LNCaP clone FGC (cell line): ENCODE results near the gene HNRNPUL2.
"Not testable (repeated sequence)": the region's sequence is repeated elsewhere in the genome, so short reads cannot be mapped to it uniquely, and the experiment has no call there.

Experiments used
- DNase-seq: peaks from one replicate; pipeline ENCODE4 v3.0.0-alpha.2; 2011; ENCODE audit warnings: low read depth
- H3K4me3 ChIP-seq: 2 replicates; pipeline ENCODE4 v1.5.1; 2011; ENCODE audit warnings: mild to moderate bottlenecking, low read depth, low read length, control low read depth
- TF ChIP-seq, protein P1 (sequence below): IDR thresholded peaks from 2 replicates; pipeline ENCODE4 v1.5.1; 2012; ENCODE audit warnings: mild to moderate bottlenecking; ENCODE audit not compliant: control insufficient read depth, insufficient read depth; ENCODE audit errors: extremely low read depth

Gene HNRNPUL2

DNA sequence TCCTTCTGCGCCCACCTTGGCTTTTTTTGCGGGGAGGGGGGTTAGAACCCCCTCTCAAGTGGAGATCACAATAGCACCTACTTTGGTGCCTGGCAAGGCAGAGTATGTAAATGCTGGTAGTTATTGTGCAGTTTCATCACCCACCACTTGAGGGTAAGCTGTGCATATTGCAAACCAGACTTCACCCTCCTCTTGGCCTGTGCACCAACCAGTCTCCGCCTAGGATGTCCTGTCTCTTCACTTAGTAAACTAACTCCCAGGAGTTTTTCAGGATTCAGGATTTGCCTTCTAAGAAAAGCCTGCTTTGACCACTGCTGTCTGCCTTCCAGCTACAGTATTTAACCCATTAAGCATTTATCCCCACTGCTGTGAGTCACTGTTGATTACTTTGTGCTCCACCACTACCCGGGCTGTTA is 46.4 kb downstream of the HNRNPUL2 start:
- H3K4me3 ChIP-seq, result no peak overlapping the region
- TF ChIP-seq, protein P1, sequence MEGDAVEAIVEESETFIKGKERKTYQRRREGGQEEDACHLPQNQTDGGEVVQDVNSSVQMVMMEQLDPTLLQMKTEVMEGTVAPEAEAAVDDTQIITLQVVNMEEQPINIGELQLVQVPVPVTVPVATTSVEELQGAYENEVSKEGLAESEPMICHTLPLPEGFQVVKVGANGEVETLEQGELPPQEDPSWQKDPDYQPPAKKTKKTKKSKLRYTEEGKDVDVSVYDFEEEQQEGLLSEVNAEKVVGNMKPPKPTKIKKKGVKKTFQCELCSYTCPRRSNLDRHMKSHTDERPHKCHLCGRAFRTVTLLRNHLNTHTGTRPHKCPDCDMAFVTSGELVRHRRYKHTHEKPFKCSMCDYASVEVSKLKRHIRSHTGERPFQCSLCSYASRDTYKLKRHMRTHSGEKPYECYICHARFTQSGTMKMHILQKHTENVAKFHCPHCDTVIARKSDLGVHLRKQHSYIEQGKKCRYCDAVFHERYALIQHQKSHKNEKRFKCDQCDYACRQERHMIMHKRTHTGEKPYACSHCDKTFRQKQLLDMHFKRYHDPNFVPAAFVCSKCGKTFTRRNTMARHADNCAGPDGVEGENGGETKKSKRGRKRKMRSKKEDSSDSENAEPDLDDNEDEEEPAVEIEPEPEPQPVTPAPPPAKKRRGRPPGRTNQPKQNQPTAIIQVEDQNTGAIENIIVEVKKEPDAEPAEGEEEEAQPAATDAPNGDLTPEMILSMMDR, result peak; percentile 65
- no peak for DNase-seq

DNA sequence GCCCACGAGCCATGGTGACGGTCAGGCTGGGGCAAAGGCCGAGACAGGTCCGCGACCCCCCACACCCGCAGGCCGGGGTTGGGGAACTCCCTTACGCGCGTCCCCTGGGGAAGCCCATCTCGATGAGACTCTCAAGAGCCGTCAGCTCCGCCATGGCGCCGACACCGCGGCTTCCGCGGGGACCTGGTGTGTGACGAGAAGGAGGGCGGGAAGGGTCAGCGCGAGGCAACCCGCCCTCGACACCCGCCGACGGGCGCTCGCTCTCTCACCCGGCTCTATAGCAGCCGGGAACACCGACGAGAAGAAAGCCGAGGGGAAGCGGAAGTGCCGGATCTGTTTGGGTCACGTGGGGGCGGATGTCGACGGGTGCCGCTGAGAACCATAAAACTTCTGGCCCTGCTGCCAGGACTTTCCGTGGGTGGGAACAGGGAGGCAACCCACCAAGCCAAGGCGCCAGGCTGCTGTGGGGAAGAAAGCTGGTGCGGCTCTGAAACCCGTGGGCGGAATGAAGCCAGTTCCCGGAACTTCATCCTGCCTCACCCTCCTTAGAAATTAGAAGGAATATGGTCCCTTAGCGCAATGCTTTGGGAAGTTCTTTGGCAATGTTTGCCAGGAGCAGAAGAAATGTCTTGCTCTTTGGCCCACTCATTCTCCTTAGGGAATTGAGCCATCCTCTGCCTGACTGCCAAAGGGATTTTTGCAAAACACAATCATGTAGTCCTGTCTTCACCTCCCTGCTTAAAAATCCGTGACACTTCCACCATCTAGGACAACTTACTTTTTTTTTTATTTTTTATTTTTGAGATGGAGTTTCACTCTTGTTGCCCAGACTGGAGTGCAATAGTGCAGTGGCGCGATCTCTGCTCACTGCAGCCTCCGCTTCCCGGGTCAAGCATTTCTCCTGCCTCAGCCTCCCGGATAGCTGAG is 48.2 kb downstream of the HNRNPUL2 start, which contains the start of gene UBXN1:
Gene UBXN1 (minus strand): TSS at position 304 of the 927 bp plus-strand sequence. CDS start 150 bp downstream, at position 154.
- peak within 1 kb of the TSS; percentile 96 for H3K4me3 ChIP-seq
- DNase-seq, result no peak
- TF ChIP-seq, protein P1, result no peak

DNA sequence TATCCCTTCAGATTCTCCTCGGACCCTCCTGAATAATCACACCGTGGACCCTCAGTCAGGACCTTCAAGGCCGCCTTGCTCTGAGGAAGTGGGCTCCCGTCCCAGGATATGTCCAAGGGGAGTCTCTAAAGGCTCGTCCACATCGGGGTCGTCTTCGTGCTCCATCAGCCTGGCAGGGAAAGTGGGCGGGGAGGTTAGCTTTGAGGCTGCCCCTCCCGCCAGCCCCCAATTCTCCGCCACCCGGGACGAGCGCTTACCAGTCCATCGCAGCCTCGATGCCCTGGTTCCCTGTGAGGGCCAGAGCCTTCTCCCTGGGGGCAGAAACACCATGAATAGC is 48.9 kb downstream of the HNRNPUL2 start:
- H3K4me3 ChIP-seq, result peak overlapping the region; percentile 96
- DNase-seq, result no peak
- TF ChIP-seq, protein P1, result no peak

DNA sequence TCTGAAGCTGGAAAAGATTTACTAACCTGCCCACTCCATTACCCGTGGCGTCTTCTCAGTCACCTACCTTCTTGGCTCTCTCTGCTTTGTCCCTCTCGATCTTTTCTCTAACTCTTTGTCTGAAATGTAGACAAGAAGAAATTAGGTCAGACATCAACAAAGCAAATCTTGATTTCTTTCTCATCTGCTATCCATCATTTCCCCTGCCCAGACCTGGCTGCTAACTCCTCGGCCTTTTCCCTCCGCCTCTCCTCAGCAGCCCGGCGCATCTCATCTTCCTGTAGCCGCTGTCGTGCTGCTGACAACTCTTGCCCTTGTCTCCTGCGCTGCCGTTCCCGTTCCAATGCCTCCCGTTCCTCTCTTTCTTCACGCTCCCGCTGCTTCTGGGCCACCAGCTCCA is 49.5 kb downstream of the HNRNPUL2 start:
- TF ChIP-seq, protein P1, result 0 out of 2 replicates have a peak, but pooled peaks have one; percentile 3
- no peak for DNase-seq
- peak overlapping the region; percentile 96 for H3K4me3 ChIP-seq

DNA sequence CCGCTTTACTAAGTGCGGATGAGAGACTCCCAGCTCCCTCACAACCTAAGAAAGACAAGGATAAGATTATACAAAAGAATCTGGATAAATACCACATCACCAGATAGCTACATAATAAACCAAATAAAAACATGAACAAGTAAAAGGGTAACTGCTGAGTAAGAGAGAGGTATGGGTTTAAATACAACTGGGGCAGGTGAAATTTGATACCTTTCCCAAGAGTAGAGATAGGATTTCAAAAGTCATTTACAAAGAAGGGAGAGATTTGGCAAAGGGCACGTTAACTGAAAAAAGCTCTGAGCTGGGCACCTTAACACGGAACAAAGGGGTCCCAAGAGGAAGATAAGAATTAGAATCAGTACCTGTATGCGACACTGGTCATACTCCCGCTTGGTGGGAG is 50.1 kb downstream of the HNRNPUL2 start:
- DNase-seq, result no peak
- TF ChIP-seq, protein P1, result no peak
- peak overlapping the region; percentile 96; the same call in 1 of the 2 replicates for H3K4me3 ChIP-seq

DNA sequence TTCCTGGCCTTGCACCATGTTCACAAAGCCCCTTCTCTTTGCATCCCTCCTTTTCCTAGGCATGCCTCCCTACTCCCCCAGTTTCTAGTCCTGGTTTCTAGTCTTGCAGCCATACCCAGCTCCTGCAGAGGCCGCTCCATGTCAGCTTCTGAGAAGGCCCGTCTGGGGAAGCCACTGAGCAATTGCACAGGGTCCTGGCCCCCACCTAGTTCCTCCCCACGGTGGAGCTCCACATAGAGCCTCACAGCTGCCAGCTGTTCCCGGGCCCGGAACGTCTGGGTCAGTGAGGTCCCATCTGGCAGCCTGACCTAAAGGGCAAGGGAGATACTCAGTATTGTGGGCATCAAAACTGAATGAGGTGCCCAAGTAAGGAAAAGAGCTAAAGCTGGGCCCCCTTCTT is 50.6 kb downstream of the HNRNPUL2 start:
- TF ChIP-seq, protein P1, result no peak
- DNase-seq, result no peak

DNA sequence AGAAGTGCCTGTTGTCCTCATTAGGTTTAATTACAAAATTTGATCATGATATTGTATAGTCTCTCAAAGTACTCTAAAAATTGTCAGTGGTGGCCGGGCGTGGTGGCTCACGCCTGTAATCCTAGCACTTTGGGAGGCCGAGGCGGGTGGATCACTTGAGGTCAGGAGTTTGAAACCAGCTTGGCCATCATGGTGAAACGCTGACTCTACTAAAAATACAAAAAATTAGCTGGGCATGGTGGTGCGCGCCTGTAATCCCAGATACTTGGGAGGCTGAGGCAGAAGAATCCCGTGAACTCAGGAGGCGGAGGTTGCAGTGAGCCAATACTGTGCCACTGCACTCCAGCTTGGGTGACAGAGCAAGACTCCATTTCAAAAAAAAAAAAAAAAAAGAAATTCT is 51.8 kb downstream of the HNRNPUL2 start:
- H3K4me3 ChIP-seq, DNase-seq: not testable (repeated sequence)

More for the DNA sequence above, 50.6 kb downstream of the HNRNPUL2 start:
- no peak overlapping the region for H3K4me3 ChIP-seq
